GM21619 (cell line): ENCODE results near the gene CNOT6L.

Experiments used
- ATAC-seq: cut with Tn5 transposase; IDR thresholded peaks from one replicate; pipeline ENCODE4 v1.9.1; 2021; ENCODE audit not compliant: unreplicated experiment

CNOT6L gene

DNA sequence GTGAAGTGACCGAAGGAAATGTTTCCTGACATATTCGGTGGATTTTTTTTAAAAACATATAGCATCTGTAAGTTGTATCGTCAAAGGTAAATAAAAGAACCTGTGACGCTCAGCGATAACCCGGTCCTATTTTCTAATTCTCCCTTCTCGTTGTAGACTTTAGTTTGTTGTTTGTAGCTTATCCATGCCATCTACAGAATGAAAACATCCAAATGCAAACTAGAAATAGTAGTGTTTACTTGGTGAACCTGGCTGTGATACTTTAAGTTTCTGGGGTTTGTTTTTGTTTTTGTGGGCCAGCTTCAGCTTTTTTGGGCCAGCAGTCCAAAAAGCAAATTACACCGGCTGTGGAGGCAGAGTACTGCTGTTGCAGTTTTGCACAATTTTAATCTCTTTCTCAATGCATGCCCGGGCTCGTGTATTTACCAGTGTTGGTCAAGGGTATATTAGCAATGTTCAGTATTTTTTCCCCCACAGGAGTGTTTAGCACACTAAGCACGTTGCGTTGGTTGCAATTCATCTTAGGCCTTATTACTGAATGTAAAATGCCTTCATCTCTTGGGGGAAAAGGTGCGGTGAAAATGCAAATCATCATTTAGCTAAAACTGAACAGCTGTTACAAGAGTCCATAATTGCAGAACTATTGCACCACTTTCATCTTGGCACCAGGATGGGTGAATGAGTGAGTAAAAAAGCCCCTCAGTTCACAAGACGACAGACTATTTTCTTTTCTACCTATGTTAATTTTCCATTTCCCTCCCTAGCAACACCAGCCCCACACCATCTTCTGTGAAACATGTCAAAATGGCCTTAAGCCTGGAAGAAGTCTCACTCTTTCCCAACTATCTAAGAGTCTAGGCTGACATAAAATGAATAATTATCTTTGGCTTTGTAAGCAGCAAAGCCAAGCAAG lies 1.7 kb upstream of the CNOT6L start:
- ATAC-seq, result no peak

DNA sequence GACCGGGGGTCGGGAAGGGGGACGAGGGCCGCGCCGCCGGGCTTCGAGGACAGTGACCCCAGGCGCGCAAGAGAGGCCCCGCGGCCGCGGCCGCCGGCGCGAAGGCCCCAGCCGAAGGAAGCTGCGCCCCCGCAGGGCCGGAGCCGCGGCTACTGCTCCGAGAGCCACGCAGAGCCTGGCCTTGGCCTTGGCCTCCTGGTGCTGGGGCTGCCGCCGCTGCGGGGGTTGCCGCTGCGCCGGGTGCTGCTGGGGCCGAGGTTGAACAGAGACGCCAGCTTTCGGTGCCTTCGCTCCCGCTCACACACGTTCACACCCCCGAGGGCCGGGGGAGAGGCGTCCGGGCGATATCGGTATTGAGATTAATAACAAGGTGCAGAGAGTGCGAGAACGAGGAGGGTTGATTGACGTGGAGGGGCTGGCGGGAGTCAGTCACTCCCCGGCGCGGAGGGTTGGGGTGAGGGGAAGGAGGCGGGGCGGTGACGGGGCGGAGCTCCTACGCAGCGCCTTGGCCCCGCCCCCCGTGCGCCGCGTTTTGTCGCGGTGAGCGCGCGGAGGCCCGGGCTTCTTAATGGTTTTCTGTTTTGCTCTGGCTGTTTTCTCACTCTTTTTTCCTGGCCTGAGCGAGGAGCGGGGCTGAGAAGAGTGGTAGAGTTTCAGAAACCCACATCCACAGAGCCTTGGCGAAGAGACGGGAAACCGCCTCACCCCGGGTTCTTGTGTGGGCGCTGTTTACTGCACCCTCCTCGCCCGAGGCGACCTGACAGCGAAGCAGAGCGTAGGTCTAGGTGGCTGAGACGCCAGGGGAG lies 878 bp upstream of the CNOT6L start:
- ATAC-seq, result peak; percentile 75

- peak; percentile 13 for ATAC-seq
Observed at GRCh38 chr4:77819404-77819842, 255 bp upstream of the CNOT6L start.

DNA sequence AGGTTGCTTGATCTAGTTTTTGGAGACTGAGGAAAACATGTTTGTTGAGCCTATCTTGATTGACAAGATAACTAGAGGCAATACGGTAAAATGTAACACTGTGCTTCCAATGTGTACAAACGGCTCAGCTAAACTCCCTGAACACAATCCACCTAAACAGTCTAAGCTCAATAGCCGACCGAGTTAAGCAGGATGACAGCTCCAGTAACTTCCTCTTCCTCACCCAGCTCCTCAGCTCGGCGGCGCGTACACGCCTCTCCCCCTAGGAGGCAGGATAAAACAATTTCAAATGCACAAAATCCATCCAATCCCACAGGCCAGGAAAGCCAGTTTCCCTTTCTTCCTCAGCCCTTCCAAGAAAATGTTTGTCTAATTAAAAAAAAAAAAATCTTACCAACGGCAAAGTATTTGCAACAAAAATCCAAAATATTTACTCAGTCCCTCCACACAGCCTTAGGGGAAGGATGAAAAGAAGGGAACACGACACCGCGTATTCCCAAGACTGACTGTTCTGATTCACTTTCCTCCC lies 1.0 kb downstream of the CNOT6L start:
- ATAC-seq, result peak; percentile 21

GRCh38 chr4:77817304-77818072 lies 1.7 kb downstream of the CNOT6L start:
- no peak for ATAC-seq

GRCh38 chr4:77816546-77816945 lies 2.6 kb downstream of the CNOT6L start:
- no peak for ATAC-seq

DNA sequence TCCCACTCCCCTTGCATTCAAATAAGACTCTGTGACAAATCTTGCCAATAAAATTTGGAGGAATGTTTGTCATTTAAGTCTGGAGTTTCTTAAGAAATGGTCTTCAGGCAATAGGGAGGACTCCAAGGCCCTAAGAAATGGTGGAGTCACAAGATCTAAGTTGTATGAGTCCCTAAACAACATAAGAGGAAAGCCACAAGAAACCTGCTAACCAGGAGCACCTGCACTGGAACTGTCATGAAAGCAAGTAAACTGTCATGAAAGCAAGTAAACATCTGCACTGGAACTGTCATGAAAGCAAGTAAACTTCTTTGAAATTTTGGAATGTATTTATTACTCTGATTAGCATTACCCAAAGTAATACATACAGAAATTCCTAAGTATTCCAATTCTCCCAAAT lies 3.5 kb downstream of the CNOT6L start:
- no peak for ATAC-seq

DNA sequence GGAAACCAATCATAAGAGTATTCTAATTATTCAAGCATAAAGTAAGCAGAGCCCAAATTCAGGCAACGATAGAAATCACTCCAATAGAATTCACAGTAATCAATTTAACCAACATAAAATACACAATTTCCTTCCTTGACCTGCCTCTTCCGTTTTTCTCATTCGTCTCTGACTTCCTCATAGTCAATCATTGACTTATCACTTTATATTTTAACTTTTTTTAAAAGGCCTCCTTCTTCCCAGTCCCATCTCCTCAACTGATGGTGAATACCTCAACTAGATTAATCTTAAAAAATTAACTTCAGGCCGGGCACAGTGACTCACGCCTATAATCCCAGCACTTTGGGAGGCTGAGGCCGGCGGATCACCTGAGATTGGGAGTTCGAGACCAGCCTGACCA lies 13.3 kb downstream of the CNOT6L start:
- no peak for ATAC-seq

- ATAC-seq, result no peak
Observed at GRCh38 chr4:77804471-77804870, 14.7 kb downstream of the CNOT6L start.

- no peak for ATAC-seq
Observed at GRCh38 chr4:77802402-77802801, 16.8 kb downstream of the CNOT6L start.

DNA sequence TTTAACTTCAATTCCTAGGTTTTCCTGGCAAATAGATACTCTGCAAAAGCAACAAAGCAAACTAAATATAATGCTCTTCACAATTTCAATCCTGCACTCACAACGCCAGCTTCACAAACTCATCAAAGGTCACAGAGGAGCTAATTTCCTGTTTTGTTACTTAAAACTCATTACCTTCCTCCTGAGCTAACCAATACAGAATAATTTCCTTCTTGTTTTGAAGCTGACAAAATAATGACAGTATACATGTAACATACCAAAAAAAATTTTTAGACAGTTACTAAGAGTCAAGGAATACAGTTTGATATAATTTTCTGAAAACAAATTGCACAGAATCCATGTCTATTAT lies 17.9 kb downstream of the CNOT6L start:
- no peak for ATAC-seq

DNA sequence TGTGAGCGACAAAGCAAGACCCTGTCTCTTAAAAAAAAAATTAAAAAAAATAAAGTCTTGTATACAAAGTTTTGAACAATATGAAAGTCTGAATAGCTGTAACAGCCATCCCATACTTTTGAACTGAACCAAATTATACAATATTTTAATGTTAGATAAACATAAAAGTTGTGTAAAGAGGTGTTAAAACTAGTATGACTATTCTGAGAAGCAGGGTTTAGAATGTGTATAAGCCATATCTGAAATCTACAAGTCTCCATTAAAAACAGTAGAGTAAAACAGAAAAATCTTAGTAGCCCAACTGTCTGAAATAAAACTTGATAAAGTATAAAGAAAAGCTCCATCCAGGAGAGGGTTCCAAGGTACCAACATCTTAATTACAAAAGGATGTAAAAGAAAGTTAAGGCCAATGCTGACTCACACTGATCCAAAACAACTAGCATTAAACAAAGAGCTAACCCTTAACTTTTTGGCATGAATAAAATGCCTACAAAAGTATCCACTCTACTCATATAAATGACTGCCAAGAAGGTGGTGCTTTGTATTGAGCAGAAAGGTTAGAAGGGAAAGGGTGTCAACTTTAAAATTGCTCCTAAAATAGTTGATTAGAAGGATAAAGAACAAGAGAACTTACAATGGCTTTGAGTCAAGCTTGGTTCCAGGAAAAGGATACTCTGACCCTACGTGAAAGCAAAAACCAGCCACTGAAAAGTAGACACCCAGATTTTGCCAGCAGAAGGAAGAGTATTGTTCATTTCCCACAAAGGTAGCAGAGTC lies 18.5 kb downstream of the CNOT6L start:
- ATAC-seq, result no peak

DNA sequence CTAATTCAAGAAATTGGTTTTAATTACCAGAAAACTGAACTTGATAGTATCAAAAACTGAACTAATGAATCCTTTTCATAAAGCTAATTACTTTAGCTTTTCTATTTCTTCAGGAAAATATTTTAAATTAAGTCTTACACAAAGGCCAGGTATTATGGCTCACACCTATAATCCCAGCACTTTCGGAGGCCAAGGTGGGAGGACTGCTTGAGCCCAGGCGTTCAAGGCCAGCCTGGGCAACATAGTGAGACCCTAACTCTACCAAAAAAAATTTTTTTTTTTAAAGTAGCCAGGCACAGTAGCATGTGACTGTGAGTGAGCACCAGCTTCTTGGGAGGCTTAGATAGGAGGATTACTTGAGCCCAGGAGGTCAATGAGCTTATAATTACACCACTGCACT lies 19.1 kb downstream of the CNOT6L start:
- no peak for ATAC-seq

GRCh38 chr4:77798385-77798784 lies 20.8 kb downstream of the CNOT6L start:
- ATAC-seq, result no peak

DNA sequence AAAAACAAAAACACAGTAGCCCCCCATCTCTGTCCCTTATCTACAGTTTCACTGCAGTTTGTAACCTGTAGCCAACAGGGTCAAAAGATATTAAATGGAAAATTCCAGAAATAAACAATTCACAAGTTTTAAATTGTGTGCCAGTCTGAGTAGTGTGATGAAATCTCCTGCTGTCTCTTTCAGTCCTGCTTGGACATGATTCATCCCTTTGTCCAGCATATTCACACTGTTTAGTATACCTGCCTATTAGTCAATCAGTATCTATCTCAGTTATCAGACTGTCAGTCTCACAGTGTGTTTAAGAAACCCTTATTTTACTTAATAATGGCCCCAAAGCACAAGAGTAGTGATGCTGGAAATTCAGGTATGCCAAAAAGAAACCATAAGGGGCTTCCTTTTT lies 21.9 kb downstream of the CNOT6L start:
- no peak for ATAC-seq

DNA sequence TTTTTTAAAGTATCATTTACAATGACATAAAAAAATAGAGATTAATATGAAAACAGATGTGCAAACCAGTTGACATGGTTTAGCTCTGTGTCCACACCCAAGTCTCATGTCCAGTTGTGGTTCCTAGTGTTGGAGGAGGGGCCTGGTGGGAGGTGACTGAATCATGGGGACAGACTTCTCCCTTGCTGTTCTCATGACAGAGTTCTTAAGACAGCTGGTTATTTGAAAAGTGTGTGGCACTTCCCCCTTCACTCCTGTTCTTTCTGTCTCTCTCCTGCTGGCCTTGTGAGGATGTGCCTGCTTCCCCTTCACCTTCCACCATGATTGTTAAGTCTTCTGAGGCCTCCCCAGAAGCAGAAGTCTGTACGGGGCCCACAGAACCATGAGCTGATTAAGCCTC lies 23.8 kb downstream of the CNOT6L start:
- no peak for ATAC-seq

DNA sequence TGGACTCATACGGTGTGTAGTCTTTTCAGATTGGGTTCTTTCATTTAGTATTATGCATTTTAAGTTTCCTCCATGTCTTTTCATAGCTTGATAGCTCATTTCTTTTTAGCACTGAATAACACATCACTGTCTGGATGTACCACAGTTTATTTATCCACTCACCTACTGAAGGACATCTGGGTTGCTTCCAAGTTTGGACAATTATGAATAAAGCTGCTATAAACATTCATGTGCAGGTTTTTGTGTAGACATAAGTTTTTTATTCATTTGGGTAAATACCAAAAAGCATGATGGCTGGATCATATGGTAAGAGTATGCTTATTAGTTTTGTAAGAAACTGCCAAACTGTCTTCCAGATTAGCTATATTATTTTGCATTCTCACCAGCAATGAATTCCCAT lies 29.0 kb downstream of the CNOT6L start:
- ATAC-seq, result no peak

- ATAC-seq, result no peak
Observed at GRCh38 chr4:77788990-77789389, 30.2 kb downstream of the CNOT6L start.

- no peak for ATAC-seq
Observed at GRCh38 chr4:77787969-77788368, 31.2 kb downstream of the CNOT6L start.

- ATAC-seq, result no peak
Observed at GRCh38 chr4:77785669-77786068, 33.5 kb downstream of the CNOT6L start.
